Measurements from ENCODE around the gene CCDC13. TPM values are rescaled to one million over a fixed set of nuclear protein-coding genes. Genes with fewer than 3 reads are reported as not detected.

The CCDC13 gene
- polyA plus RNA-seq, 2 of the 4 experiments (the other 2 are of a cell fraction) = 0.41 to 0.47 TPM

GRCh38 chr3:42762046-42762724 lies 10.9 kb downstream of the CCDC13 start (continued):
- TF ChIP-seq ATOH8 (CRISPR knock-in tag; IDR thresholded peaks at IDR 0.05; ENCODE audit: low read depth) (no peak), RAD21 (conservative IDR thresholded peaks at IDR 0.05 in 1 of 2, IDR thresholded peaks at IDR 0.05 in 1 of 2) (no peak)

- WGBS (ENCODE audit: missing lambda C conversion rate) = 73% methylated on average over 11 of the region's 11 CpGs
- FAIRE-seq (no peak), DNase-seq (ENCODE audit: low read depth in 1 of 2, low spot score in 1 of 2) (no peak), ATAC-seq (no peak)
- ChIA-PET CTCF (interaction anchor here (0.7 to 7.5 kb wide), 4 partner anchors 8 to 123 kb away, joined by 3 to 44 read pairs (median 3); no protein-coding TSS in a partner anchor), POLR2A (no interaction called here)
- Histone ChIP-seq H3K27ac (no peak overlapping the region), H3K4me1 (peaks cover 6% of the 10 kb centered on the region; the same call in 2 of the 3 replicates), H3K4me3 (no peak overlapping the region), H3K9me3 (no peaks in the 10 kb centered on the region), H3K4me2 (no peak overlapping the region)
- no peak for TF ChIP-seq ATOH8 (CRISPR knock-in tag; IDR thresholded peaks at IDR 0.05; ENCODE audit: low read depth)
- no peak for TF ChIP-seq MAFK (IDR thresholded peaks at IDR 0.05; ENCODE audit: partially characterized antibody)
- no peak for TF ChIP-seq JUN (IDR thresholded peaks at IDR 0.05)
- no peak for TF ChIP-seq KDM1A (IDR thresholded peaks at IDR 0.05; ENCODE audit: low read depth)
- no peak for TF ChIP-seq MYC (IDR thresholded peaks at IDR 0.05; ENCODE audit: borderline replicate concordance, low read length)
- TF ChIP-seq EP300 (IDR thresholded peaks at IDR 0.05) = no peak
- TF ChIP-seq HEYL (CRISPR knock-in tag; IDR thresholded peaks at IDR 0.05) = no peak
- TF ChIP-seq NFE2L2 (conservative IDR thresholded peaks at IDR 0.05; ENCODE audit: low read length) = no peak
These were observed 14.9 kb downstream of the CCDC13 start for GRCh38 chr3:42758126-42758525.

GRCh38 chr3:42756681-42757213 lies 16.3 kb downstream of the CCDC13 start:
- CTCF ChIA-PET = interaction anchor here (1.0 to 7.5 kb wide), 4 partner anchors 12 to 434 kb away, joined by 3 to 44 read pairs (median 3); no protein-coding TSS in a partner anchor
- no peak for FAIRE-seq
- no peak for DNase-seq (ENCODE audit: low read depth in 1 of 2, low spot score in 1 of 2)

DNA sequence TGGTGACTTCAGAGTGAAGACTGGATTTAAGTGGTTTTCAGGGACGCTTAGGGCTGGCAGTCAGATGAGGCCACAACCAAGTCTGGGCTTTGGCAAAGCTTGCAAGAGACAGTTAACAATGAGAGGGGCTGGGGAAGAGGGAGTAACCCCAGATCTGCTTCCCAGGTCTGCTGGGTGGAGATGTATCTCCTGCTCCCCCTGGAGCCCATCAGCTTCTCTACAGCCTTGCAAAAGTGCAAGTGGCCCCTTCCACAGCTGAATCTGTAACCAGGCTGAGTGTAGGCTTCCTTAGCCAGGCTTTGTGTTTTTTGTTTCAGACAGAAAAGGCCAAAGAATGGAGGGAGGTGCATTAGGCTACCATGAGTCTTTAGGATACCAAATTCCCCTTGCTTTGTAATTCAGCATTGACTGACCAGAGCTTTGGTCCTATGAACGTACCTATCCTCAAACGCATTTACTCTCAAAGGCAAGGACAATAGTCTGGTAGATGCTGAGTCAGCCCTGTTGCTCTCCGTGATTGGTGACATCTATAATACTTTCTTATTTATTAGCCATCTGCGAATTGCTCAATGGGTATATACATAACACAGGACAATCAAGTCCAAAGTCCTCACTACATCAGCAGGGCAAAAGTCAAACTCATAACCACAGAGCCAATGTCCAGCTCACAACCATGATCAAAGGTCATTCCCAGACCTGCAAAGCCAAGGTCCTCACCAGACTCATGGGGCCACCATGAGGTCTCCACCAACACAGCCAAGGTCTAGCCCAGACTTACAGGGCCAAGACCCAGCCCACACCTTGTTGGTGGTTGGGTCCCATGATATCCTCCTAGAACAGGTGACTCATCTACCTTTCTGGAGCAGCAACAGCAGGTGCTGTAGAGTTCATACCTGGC lies 17.1 kb downstream of the CCDC13 start:
- DNase-seq (ENCODE audit: low read depth in 1 of 2, low spot score in 1 of 2) (peak; percentile 18 to 28), FAIRE-seq (no peak), ATAC-seq (peak; percentile 70 to 87; a peak in 4 of 6 replicates)
- Histone ChIP-seq H3K4me1 (peaks cover 3% of the 10 kb centered on the region; the same call in 2 of the 3 replicates), H3K4me2 (no peak overlapping the region), H3K4me3 (no peak overlapping the region), H3K27ac (no peak overlapping the region), H3K9me3 (no peaks in the 10 kb centered on the region)
- peak; percentile 40 for TF ChIP-seq MAFK (IDR thresholded peaks at IDR 0.05; ENCODE audit: partially characterized antibody)
- peak in 1 of 2 experiments; percentile 39; a peak in 2 of 5 replicates for TF ChIP-seq RAD21 (conservative IDR thresholded peaks at IDR 0.05 in 1 of 2, IDR thresholded peaks at IDR 0.05 in 1 of 2)
- no peak for TF ChIP-seq EHF (CRISPR knock-in tag; IDR thresholded peaks at IDR 0.05)
- POLR2A ChIA-PET = no interaction called here
- CTCF ChIA-PET = interaction anchor here (0.6 to 7.5 kb wide), 6 partner anchors 11 to 433 kb away, joined by 3 to 44 read pairs (median 3); no protein-coding TSS in a partner anchor
- 57% methylated on average over 5 of the region's 5 CpGs for WGBS (ENCODE audit: missing lambda C conversion rate)

More at GRCh38 chr3:42756681-42757213, 16.3 kb downstream of the CCDC13 start:
- WGBS (ENCODE audit: missing lambda C conversion rate) = 80% methylated on average over 6 of the region's 6 CpGs
- TF ChIP-seq MYC (IDR thresholded peaks at IDR 0.05; ENCODE audit: borderline replicate concordance, low read length) = no peak
- TF ChIP-seq ZFP36 (IDR thresholded peaks at IDR 0.05; ENCODE audit: borderline replicate concordance, partially characterized antibody) = no peak
- peaks cover 6% of the 10 kb centered on the region; the same call in 2 of the 3 replicates for H3K4me1 ChIP-seq
- H3K27ac ChIP-seq = no peak overlapping the region
- no peak for ATAC-seq
- POLR2A ChIA-PET = no interaction called here
- no peak overlapping the region for H3K4me2 ChIP-seq
- H3K9me3 ChIP-seq = no peaks in the 10 kb centered on the region
- no peak overlapping the region for H3K4me3 ChIP-seq

Data from A549 (cell line).